ENCODE measurements around the gene TLL1.

Gene TLL1

GRCh38 chr4:165905405-165906027 lies 32.5 kb downstream of the TLL1 start:
- no peak for DNase-seq

DNA sequence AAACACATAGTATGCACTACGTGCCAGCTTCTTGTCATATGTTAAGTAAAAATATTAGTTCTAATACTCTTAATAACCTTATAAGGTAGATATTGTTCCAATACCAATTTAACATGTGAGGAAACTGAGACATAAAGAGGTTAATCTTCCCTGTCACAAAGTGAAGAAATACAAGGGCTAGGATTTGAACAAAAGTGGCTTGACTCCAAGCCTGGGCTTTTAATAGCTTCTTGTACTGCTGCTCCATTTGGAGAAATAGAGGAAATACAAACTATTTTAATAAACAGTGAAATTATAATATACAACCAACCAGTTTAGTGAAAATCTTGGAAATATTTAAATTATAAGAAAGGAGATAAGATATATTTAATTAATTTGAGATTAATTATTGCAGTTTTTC lies 33.2 kb downstream of the TLL1 start:
- DNase-seq, result no peak

GRCh38 chr4:165909947-165910346 lies 36.9 kb downstream of the TLL1 start:
- no peak for DNase-seq

DNA sequence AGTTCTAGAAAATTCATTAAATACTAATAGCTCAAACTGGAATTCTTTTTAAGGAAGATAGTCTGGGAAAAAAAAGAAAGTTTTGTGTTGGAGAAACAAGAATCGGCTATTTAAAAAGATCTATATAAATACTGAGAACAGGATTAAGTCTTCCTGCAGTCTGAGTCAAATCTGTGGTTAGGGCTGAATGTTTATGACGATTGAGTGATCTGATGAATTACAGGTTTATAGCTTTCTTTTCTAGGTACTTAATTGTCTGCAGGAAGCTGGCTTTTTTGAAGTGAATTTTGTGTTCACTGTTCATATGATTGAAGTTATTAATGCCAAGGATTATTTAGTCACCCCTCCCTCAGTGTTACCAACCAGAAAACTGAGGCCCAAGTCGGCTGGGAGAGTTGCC lies 42.2 kb downstream of the TLL1 start:
- no peak for DNase-seq

DNA sequence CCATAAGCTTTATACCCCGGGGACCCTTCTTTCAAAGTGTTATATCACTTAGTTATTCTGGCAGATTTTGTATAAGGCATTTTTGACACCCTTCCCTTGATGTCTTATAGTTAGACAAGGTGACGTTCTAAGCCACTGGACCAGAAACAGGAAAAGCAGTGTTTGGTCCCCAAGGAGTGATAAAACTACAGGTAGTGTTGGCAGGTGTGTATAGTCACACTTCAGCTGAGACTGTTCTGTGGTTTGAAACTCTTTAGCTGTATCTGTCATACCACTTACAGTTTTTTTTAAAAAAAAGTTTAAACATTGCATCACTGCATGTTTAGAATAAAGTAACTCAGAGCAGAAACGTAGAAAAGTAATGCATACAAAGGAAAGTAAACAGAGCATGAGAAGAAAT lies 48.5 kb downstream of the TLL1 start:
- DNase-seq, result no peak

DNA sequence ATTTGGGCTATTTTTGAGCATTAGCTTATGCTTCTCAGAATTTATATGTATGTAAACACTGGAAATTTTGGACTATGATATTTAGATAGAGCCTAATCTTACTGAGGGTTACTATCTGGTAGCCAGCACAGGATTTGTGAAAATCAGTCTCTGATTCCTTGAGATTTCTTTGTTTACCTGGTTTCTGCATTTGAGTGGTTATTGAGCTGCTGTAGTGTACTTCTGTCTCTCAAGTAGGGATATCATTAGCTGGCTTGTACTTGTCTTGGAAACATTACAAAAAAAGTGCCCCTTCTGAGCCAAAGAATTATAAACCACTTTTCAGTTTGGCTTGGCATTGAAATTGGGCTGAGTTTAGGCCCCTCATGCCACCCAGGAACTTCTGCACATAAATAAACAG lies 49.7 kb downstream of the TLL1 start:
- no peak for DNase-seq

GRCh38 chr4:165926307-165926706 lies 53.3 kb downstream of the TLL1 start:
- DNase-seq, result no peak

GRCh38 chr4:165927366-165927765 lies 54.3 kb downstream of the TLL1 start:
- DNase-seq, result no peak

DNA sequence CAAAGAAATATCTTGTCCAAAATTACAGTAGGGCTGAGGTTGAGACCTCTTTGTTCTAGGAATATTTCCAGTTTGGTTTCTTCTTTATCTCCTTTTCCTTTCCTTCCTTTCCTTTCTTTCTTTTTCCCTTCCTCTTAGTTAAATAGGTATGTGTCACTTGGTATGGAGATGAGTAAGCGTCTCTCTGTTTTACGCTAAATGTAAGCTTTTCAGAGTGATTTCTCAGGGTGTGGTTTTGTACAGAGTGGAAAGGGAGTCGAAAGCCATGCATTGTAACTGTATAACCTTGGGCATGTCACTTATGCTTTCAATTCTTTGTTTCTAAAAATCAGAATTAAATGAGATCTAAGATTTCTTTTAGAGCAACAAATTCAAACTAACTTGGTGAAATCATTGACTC lies 54.8 kb downstream of the TLL1 start:
- no peak for DNase-seq

DNA sequence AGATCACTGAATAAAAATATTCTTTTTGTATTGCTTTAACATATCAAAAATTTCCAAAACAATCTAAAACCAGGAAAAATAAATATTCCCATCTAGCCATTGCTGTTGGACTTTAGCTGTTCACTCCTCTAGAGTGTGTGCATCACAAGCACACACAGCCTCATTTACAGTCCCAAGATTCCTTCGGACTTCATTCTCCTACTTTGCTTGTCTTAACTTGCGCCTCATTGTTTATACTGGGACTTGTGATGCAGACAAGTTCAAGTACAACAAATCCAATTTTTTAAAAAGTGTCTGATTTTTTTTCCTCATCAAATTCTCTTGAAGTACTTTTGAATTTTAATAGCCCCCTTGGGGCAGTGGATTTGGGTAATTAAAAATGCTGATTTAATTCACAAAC lies 55.6 kb downstream of the TLL1 start:
- DNase-seq, result no peak

- DNase-seq, result no peak
Measured at GRCh38 chr4:165929662-165930061, 56.6 kb downstream of the TLL1 start.

GRCh38 chr4:165931741-165932140 lies 58.7 kb downstream of the TLL1 start:
- DNase-seq, result no peak

DNA sequence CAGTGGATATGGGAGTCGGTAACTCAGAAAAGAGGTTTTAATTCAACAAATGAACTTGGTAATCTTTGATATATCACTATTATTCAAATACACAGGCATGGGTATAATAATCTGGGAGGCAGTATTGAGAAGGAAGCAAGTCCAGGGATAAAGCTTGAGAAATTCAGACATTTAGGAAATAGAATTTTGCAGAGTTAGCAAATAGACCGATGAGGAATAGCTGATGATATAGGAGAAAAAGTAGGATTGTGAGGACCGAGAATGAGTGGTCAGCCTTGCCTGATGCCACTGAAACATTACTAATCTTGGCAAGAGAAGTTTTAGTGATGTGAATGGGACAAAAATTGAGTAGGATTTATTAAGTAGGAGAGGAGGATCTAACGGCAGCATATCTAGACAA lies 71.9 kb downstream of the TLL1 start:
- DNase-seq, result no peak

DNA sequence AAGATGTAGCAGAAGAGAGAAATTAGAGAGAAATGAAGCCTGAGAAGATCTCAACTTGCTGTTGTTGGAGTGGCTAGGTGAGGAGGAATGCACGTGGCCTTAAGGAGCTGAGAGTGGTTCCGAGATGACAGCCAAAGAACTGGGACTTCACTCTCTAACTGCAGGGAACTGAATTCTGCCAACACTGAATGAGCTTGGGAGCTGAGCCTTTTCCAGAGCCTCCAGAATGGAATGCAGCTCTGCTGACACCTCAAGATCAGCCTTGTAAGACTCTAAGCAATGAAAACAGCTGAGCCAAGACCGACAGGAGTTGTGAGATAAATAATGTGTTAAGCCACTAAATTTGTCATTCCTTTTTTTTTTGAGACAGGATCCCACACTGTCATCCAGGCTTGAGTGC lies 73.0 kb downstream of the TLL1 start:
- DNase-seq, result no peak

DNA sequence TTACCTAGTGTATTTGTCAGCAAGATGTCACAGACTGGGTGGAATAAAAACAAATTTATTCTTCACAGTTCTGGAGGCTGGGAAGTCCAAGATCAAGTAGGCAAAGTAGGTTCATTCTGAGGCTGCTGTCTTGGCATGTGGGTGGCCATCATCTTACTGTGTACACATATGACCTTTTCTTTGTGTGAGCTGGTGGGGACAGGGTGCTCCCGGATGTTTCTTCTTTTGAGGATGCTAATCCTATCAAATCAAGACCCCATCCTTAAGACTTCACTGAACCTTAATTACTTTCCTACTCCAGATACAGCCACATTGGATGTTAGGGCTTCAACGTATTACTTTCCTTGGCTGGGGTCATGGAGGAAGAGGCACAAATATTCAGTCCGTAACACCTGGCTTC lies 74.0 kb downstream of the TLL1 start:
- no peak for DNase-seq

DNA sequence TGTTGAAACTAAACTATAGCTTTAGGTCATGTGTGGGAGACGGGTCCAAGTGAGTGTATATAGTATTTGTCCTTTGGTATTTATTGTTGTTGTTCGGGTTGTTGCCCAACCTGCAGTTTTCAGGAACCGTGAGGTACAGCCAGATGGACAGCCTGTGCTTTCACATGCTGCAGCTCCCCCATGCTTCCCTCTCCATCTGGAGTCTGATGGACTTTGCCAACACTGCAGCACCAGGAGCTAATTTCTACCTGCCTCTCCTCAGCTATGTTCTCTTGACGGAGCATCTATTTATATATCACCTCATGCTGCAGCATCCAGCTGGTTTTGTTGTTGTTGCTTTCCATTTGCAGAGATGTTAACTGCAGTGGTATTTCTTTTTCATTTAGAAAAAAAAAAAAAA lies 80.1 kb downstream of the TLL1 start:
- no peak for DNase-seq

GRCh38 chr4:165963621-165964020 lies 90.6 kb downstream of the TLL1 start:
- no peak for DNase-seq

DNA sequence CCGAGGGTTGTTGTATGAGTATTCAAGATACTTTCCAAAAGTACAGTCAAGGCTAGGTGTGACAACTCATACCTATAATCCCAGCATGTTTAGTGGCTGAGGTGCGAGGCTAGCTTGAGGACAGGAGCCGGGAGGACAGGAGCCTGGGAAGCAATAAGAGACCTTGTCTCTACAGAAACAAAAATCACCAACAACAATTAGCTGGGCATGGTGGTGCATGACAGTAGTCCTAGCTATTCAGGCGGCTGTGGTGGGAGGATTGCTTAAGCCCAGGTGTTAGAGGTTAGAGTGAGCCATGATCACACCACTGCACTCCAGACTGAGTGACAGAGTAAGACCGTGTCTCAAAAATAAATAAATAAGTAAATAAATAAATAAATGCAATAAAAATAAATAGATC lies 91.6 kb downstream of the TLL1 start:
- DNase-seq, result no peak

- DNase-seq, result no peak
Measured at GRCh38 chr4:165965503-165965902, 92.5 kb downstream of the TLL1 start.

DNA sequence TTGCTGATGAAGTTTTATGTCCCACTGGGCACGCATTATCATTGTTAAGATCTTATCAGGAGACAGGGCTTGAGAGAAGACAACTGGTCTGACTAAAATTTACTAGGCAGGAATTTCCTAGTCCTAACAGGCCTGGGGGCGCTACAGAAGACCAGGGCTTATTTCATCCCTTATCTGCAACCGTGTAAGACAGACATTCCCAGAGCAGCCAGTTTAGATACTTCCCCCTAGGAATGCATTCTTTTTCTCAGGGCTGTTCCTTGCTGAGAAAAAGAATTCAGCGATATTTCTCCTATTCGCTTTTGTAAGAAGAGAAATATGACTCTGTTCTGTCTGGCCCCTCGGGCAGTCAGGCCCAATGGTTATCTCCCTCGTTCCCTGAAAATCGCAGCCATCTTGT lies 93.8 kb downstream of the TLL1 start:
- DNase-seq, result no peak

DNA sequence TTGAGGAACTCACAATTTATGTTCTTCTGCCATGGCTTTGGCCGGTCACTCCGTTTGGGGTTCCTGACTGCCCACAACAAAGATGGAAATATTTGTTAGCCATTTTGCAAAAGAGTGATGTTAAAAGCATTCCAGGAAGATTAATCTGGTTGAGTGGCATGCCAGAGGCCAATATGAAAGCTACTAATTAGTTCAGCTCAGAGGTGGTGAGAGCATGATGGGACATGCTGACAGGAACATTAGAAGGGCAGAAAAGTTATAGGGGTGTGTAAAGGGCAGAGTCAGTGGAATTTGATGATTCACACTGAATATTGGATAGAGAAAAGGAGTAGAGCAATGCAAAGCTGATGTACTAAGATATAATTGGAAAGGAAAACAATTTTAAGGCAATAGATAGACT lies 94.4 kb downstream of the TLL1 start:
- no peak for DNase-seq

DNA sequence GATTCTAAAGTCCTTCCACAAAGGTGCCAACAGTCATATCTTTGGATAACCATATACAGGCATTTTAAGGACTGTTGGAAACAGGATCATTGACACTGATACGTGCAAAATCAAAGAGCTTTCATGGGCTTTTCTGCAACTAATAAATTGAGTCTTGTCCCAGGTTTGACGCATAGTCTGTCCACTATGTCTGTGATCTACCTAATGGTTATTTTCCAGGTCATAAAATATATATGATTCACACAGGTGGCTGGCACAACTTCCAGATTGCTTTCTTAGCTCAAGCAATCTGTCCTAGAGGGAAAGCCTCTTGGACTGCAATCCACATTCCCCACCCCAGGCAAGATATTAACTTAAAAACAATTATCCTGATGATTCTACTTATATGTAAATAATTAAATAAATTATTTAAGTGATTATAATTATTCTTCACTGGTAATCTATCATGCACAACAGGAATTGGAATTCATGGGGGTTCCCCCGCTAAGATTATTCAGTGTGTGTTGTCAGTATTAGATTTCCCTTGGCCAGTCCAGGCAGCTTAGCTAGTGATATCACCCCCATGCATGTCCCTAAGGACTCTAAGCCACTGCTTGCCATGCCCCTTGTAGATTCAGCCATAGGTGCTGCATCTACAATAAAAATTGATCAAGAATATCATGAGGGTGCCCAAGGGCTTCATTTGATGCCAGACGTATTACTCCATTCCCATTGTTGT lies 97.8 kb downstream of the TLL1 start:
- no peak for DNase-seq

DNA sequence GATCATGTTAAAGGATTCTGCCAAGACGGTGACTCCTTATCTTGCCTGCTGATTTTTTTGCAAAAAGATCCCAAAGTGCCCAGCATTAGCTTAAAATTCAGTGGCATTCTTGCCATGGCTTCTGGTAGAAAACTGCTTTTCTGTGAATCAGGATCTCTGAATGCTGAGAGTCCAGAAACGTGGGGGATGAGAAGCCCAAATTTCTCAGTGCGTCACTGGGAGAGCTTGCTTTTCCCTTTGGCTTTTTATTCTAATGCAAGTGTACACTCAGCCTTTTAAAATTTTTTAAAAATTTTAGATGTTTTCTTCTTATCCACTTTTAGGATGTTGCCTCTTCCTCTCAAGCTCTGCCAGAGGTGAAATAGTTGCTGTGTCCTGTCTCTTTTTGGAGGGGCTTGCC lies 98.4 kb downstream of the TLL1 start:
- no peak for DNase-seq

DNA sequence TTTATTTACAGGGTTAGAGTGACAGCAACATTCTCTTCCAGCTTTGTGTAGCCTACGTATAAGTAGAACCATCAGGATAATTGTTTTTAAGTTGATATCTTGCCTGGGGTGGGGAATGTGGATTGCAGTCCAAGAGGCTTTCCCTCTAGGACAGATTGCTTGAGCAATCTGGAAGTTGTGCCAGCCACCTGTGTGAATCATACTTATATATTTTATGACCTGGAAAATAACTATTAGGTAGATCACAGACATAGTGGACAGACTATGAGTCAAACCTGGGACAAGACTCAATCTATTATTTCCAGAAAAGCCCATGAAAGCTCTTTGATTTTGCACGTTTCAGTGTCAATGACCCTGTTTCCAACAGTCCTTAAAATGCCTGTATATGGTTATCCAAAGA lies 98.9 kb downstream of the TLL1 start:
- DNase-seq, result no peak

DNA sequence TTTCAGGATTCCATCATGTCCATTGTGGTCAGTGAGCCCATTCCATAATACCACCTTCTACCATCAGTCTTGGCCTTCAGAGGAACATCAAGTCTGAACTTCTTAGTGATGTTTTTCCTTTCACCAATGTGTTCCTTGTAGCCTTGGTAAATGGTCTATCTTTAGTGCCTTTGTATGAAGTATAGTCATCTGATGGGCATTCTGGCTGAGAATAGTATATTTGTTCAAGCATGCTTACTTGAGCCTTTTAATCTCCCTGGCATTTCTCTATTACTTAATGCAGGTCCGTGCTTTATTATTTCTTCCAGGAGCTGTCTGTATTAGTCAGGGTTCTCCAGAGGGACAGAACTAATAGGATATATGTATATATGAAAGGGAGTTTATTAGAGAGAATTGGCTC lies 99.7 kb downstream of the TLL1 start:
- DNase-seq, result no peak

All from effector CD4-positive, alpha-beta T cell (primary cell).